Fibroblast of pulmonary artery (primary cell): ENCODE results near the gene CREBBP.

Experiments used
- DNase-seq: peaks from one replicate; pipeline ENCODE4 v3.0.0-alpha.2; 2010; ENCODE audit warnings: low read depth
- H3K4me3 ChIP-seq: replicated peaks from 2 replicates; pipeline ENCODE4 v1.5.1; 2011; ENCODE audit warnings: low read depth, mild to moderate bottlenecking, control low read depth, low read length, moderate library complexity
- TF ChIP-seq, protein P1 (sequence below): IDR thresholded peaks from 2 replicates; pipeline ENCODE4 v1.5.1; 2011; ENCODE audit warnings: mild to moderate bottlenecking, control low read depth, low read length, inconsistent platforms; ENCODE audit errors: missing control alignments

CREBBP gene

DNA sequence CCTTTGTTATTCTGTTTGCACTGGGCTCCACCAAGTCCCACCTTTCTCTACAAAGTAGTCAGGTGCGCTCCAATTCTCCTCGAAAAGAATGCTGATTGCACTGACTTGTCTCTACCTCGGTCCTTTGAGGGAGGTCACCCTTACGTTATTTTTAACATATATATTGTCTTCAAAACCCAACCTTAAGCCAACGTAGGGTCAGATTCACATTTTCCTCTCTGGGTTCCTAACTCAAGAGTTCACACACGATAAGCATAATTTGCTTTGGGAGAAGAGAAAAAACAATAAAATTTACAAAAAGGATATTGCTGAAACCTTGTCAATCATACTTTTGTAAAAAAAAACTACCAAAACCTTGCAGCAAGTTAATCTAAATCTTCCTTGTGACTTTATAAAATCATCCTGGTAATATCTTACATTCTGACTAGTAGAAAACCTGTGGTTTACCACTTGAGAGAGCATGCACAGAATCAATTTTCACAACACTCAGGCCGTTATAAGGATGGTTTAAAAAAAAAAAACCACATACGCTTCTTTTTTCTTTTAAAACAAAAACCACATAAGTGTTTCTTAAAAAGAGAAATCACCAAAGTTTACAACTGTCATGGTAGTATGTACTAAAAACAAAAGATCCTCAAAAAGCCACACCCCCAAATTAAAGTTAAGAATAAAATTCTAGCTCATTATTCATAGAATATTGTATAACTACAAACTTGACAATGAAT lies 91.0 kb downstream of the CREBBP start:
- no peak overlapping the region for H3K4me3 ChIP-seq
- TF ChIP-seq, protein P1, sequence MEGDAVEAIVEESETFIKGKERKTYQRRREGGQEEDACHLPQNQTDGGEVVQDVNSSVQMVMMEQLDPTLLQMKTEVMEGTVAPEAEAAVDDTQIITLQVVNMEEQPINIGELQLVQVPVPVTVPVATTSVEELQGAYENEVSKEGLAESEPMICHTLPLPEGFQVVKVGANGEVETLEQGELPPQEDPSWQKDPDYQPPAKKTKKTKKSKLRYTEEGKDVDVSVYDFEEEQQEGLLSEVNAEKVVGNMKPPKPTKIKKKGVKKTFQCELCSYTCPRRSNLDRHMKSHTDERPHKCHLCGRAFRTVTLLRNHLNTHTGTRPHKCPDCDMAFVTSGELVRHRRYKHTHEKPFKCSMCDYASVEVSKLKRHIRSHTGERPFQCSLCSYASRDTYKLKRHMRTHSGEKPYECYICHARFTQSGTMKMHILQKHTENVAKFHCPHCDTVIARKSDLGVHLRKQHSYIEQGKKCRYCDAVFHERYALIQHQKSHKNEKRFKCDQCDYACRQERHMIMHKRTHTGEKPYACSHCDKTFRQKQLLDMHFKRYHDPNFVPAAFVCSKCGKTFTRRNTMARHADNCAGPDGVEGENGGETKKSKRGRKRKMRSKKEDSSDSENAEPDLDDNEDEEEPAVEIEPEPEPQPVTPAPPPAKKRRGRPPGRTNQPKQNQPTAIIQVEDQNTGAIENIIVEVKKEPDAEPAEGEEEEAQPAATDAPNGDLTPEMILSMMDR, result no peak
- no peak for DNase-seq

GRCh38 chr16:3788711-3789374 lies 91.7 kb downstream of the CREBBP start:
- DNase-seq, result no peak
- TF ChIP-seq, protein P1, result no peak
- H3K4me3 ChIP-seq, result no peak overlapping the region

- DNase-seq, result no peak
- TF ChIP-seq, protein P1, result no peak
- H3K4me3 ChIP-seq, result no peak overlapping the region
Observed at GRCh38 chr16:3787924-3788661, 92.4 kb downstream of the CREBBP start.

- TF ChIP-seq, protein P1, result no peak
- no peak overlapping the region for H3K4me3 ChIP-seq
Observed at GRCh38 chr16:3785413-3785812, 95.1 kb downstream of the CREBBP start.

DNA sequence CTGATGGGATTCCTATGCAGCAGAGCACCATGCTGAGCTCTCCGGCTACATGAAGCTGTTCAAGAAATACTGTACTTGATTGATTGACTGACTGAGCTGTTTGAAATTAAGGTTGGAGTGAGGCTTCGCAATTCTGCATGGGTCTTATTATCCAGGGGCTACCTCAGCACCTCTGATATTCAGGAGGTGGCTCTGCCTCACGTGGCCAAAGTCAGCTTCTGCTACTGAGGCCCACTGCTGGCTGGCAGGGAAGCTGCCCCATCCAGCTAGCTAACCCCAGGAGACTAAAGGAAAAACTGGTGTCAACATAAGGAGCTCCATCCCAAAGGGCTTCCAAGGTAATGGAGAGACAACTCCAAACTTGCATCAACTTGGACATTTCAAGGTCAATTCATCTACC lies 97.0 kb downstream of the CREBBP start:
- DNase-seq, result no peak
- TF ChIP-seq, protein P1, result no peak
- H3K4me3 ChIP-seq, result no peak overlapping the region

More at GRCh38 chr16:3785413-3785812, 95.1 kb downstream of the CREBBP start:
- no peak for DNase-seq

DNA sequence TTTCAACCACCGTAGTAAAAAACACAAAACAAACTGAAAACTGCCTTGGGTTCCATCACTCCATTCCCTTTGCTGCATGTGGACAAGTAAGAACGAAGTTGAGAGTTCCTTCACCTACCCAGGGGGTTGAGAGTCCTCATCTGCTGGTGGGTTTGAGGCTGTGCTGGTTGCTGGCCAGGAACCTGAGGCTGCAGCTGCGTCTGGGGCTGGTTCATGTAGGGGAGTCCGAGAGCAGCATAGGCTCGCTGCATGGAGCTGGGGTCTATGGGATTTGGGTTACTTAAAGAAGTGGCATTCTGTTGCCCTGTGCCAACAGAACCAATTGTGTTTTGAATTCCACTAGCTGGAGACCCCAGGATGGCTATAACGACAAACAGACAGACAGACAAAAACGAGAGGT lies 97.9 kb downstream of the CREBBP start:
- no peak for DNase-seq
- no peak overlapping the region for H3K4me3 ChIP-seq
- TF ChIP-seq, protein P1, result no peak
